Adrenal gland (tissue), 12 donors: ENCODE results near the gene CBFA2T3. TPM values are rescaled to one million over a fixed set of nuclear protein-coding genes. Genes with fewer than 3 reads are reported as not detected.

ENCODE experiments used
- DNase-seq, 7 donors: peaks; one replicate each; pipeline ENCODE4 v3.0.0-alpha.2; 2019 to 2020
- H3K27ac ChIP-seq, 5 donors: fragments of 200-600 bp; sonication (generic) in 4 of 5; 1 replicate in 3 of 5; 2 replicates in 2 of 5; pipeline versions ENCODE4 v1.5.1 to v1.8.0; 2016 to 2020; ENCODE audit warnings: mild to moderate bottlenecking in 1 of 5
- H3K27me3 ChIP-seq: fragments of 200-600 bp; 2 replicates; pipeline ENCODE4 v1.8.0; 2021
- H3K36me3 ChIP-seq, 2 donors: fragments of 200-600 bp; replicated peaks in 1 of 2; 1 replicate in 1 of 2; 2 replicates in 1 of 2; pipeline versions ENCODE4 v1.5.1 to v1.8.0; 2018 to 2022
- H3K4me1 ChIP-seq, 2 donors: fragments of 200-600 bp; replicated peaks in 1 of 2; 1 replicate in 1 of 2; 2 replicates in 1 of 2; pipeline versions ENCODE4 v1.5.1 to v1.8.0; 2018 to 2021
- H3K4me3 ChIP-seq, 4 donors: fragments of 200-600 bp; sonication (generic) in 3 of 4; one replicate each; pipeline ENCODE4 v1.5.1; 2016 to 2018
- H3K9me3 ChIP-seq, 3 donors: fragments of 200-600 bp; sonication (generic) in 1 of 3; replicated peaks in 1 of 3; 1 replicate in 2 of 3; 2 replicates in 1 of 3; pipeline versions ENCODE4 v1.5.1 to v1.8.0; 2016 to 2021
- CTCF ChIP-seq, 6 experiments: fragments of 450-650 bp in 4 of 6; fragments of 200-600 bp in 2 of 6; sonication (generic) in 1 of 6; IDR thresholded peaks; 1 replicate in 5 of 6; 2 replicates in 1 of 6; pipeline versions ENCODE4 v1.5.1 to v1.8.0; 2016 to 2021; ENCODE audit warnings: antibody characterized with exemption in 6 of 6, mild to moderate bottlenecking in 2 of 6, moderate library complexity in 1 of 6
- POLR2A ChIP-seq, 2 donors: fragments of 450-650 bp; IDR thresholded peaks; one replicate each; pipeline ENCODE4 v1.6.1; 2017; ENCODE audit warnings: antibody characterized with exemption in 2 of 2, mild to moderate bottlenecking in 2 of 2, moderate library complexity in 1 of 2
- WGBS, 4 donors: extraction: QIAGEN DNeasy Blood & Tissue Kit in 2 of 4; methylation state at CpG; one replicate each; pipeline versions ENCODE4 v1.1.5 to v1.1.7; 2013 to 2017; 5-methylcytosine and 5-hydroxymethylcytosine counted together
- intact Hi-C, 2 donors: fragments of 100-400 bp; cut with DNase I; formaldehyde crosslinking; loops; one replicate each; pipeline versions ENCODE4 v1.14.1 to v1.15.0; 2022 to 2023
- polyA plus RNA-seq, 3 donors: library from polyadenylated mRNA; stranded (reverse); fragments of 200-250 nt in 2 of 3; fragments of 350-450 nt in 1 of 3; fragmentation: Illumina TruSeq in 1 of 3; extraction: RNeasy Lipid Tissue Mini Kit (QIAGEN cat#74804) in 1 of 3; gene quantifications; one replicate each; pipeline ENCODE4 v1.2.3, GENCODE V29; 2013 to 2014
- total RNA-seq, 9 donors: library from RNA; depleted of rRNA in 4 of 9; stranded (reverse); fragments of >200 nt in 4 of 9; fragments of 120-200 nt in 1 of 9; fragmentation: NEBNext Ultra II Directional in 1 of 9; extraction: Animal tissue kit (Norgen Biotek cat#: 25700) in 1 of 9; gene quantifications; one replicate each; pipeline versions ENCODE4 v1.1.0 to v1.2.4, GENCODE V29; 2013 to 2023
- donor health status: healthy with polysubstance abuse.
- donor health status: Bipolar disorder and iron deficiency.
- donor health status: DM: yes; HTN: yes; CAD: no.
- donor health status: DM: no; HTN: no; CAD: no.
- donor health status: DM: no; HTN: no; CAD: no.
- donor health status: DM: yes; HTN: yes; CAD: no.

Gene CBFA2T3
- total and polyA plus RNA-seq, 12 donors = 0.30 to 16.9 (median 2.2) TPM

GRCh38 chr16:88848557-88848956 is 128.4 kb downstream of the CBFA2T3 start:
- DNase-seq = no peak
- H3K4me1 ChIP-seq = no peaks in the 10 kb centered on the region
- intact Hi-C loops = no loop called here
- peaks cover 0 to 3% of the 10 kb centered on the region in 2 donors for H3K36me3 ChIP-seq
- WGBS, 4 donors = 88 to 92% (median 90%) methylated on average over 11 to 21 of the region's 21 CpGs
- no peak for TF ChIP-seq POLR2A (IDR thresholded peaks at IDR 0.05)
- no peak for TF ChIP-seq CTCF (IDR thresholded peaks at IDR 0.05)
- H3K9me3 ChIP-seq = no peaks in the 10 kb centered on the region
- no peaks in the 10 kb centered on the region for H3K27me3 ChIP-seq
- no peak overlapping the region for H3K4me3 ChIP-seq
- H3K27ac ChIP-seq = no peak overlapping the region

- Histone ChIP-seq H3K9me3 (no peaks in the 10 kb centered on the region), H3K27me3 (no peaks in the 10 kb centered on the region), H3K36me3 (peaks cover 0 to 3% of the 10 kb centered on the region in 2 donors), H3K4me3 (no peak overlapping the region), H3K4me1 (no peaks in the 10 kb centered on the region), H3K27ac (no peak overlapping the region)
- no peak for DNase-seq
- WGBS, 4 donors = 93 to 96% (median 95%) methylated on average over 11 to 18 of the region's 18 CpGs
- TF ChIP-seq CTCF (IDR thresholded peaks at IDR 0.05) (no peak), POLR2A (IDR thresholded peaks at IDR 0.05) (no peak)
- intact Hi-C loops = no loop called here
Measured at GRCh38 chr16:88847654-88848053, 129.4 kb downstream of the CBFA2T3 start.

- TF ChIP-seq POLR2A (IDR thresholded peaks at IDR 0.05) (no peak), CTCF (IDR thresholded peaks at IDR 0.05) (no peak)
- Histone ChIP-seq H3K27ac (no peak overlapping the region), H3K27me3 (no peaks in the 10 kb centered on the region), H3K4me1 (no peaks in the 10 kb centered on the region), H3K4me3 (no peak overlapping the region), H3K36me3 (peaks cover 0 to 3% of the 10 kb centered on the region in 2 donors), H3K9me3 (no peaks in the 10 kb centered on the region)
- DNase-seq = no peak
- WGBS, 4 donors = 87 to 94% (median 89%) methylated on average over 9 of the region's 9 CpGs
- intact Hi-C loops = no loop called here
Measured at GRCh38 chr16:88846088-88846487, 130.9 kb downstream of the CBFA2T3 start.

GRCh38 chr16:88844419-88845036 is 132.5 kb downstream of the CBFA2T3 start:
- Histone ChIP-seq H3K4me3 (no peak overlapping the region), H3K36me3 (peaks cover 0 to 14% of the 10 kb centered on the region in 2 donors), H3K9me3 (no peaks in the 10 kb centered on the region), H3K27me3 (no peaks in the 10 kb centered on the region), H3K27ac (no peak overlapping the region), H3K4me1 (no peaks in the 10 kb centered on the region)
- DNase-seq = no peak
- TF ChIP-seq POLR2A (IDR thresholded peaks at IDR 0.05) (no peak), CTCF (IDR thresholded peaks at IDR 0.05) (no peak)
- WGBS, 4 donors = 84 to 90% (median 88%) methylated on average over 10 to 11 of the region's 11 CpGs
- intact Hi-C loops = no loop called here
